Stimulated activated naive CD4-positive, alpha-beta T cell treated with Interleukin-2 at 50 U/mL for 16 hours (primary cell): ENCODE measurements around the gene PLXNA2.

Experiments
- DNase-seq: peaks from one replicate; lab custom pipeline; 2025; lab: John Stamatoyannopoulos, UW

PLXNA2 gene

GRCh38 chr1:208066583-208066982, 177.6 kb downstream of the PLXNA2 start:
- no peak for DNase-seq

GRCh38 chr1:208065862-208066261, 178.3 kb downstream of the PLXNA2 start:
- DNase-seq: no peak

DNA sequence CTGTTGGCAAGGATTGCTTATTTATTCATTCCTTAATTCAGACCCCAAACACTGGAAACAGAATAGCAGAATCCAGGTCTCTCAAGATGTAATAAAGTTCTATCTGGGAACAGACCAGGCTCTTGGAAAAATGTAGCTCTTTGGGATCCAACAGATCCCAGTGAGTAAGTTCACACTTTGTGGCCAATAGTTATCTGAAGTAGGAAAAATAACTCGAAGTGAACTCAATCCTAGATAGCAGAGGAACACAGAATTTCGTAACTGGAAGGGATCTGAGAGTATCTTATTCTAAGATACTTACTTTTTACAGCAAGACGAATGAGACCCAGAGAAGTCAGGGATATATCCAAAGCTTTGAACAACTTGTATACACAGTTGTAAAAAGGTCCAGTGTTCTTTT, 182.6 kb downstream of the PLXNA2 start:
- DNase-seq: no peak

GRCh38 chr1:208061118-208061517, 183.1 kb downstream of the PLXNA2 start:
- no peak for DNase-seq

DNA sequence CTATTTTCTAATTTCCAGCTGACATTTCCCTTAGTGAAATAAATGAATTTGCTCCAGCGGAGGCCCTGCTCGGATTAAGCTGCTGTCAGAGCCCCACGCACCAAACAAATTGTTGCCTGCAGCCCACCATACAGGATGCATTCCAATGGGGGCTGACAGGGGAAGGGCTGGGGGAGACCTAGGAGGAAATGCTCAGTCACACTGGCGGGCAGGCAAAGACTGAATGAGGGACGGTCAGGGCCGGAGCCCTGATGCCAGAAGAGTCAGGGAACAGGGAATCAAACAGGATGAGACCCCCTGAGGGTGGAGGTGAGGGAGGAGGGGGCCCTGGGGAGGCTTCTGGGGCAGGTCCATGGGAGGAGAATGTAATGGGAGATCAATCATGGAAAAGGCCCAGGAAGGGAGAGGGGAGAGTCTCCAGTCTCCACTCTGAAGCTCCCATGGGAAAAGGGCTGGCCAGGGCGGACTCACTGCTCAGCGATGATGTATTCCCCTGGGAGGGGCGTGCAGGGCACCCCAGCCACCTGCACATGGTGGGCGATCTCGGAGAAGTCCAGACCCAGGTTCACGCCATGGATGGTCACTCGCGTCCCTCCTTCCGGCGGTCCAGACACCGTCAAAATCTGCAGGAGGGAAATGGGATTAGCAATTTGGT, 183.8 kb downstream of the PLXNA2 start:
- DNase-seq: no peak

DNA sequence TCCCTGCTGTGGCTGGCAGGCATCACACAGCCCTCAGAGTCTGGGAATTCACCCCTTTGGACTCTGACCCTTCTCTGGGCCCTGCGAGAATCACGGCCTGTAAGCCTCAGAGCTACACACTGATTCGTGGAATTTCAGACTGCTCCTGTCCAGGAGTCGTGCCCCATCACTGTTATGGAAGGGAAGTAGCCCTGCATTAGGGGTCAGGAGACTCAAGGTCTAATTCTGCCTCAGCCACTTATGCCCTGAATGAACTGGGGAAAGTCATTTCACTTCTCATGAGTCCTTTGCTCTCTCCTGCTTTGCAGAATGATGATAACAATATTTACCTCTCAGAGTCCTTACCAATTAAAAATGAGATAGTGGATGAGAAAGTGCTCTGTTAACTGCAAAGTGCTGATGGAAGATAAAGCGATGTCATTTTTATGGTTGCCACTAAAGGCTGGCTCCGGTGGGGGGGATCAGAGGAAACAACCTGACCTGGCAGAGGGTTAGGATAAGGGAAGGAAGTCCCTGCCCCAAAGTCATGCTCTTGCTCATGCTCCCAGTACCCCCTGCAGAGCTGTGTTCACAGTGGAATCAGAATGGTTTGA, 184.7 kb downstream of the PLXNA2 start:
- no peak for DNase-seq

GRCh38 chr1:208058756-208059155, 185.4 kb downstream of the PLXNA2 start:
- DNase-seq: no peak

DNA sequence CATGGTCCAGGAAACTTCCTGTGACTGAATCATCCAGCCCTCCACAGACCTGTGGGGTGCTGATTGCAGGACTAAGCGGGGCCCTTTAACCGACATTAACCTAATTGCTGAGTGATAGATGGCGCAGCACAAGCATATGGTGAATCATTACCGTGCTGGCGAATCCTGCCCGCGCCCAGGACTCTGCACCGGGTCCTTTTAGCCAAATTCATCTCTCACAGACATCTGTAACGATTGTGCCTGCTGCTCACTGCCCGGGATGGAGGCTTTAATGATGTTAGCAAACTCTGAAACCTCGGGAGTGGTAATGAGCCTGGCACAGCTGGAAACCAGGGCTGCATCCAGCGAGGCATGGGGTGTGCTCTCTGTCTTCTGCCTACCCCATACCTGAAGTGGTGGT, 185.9 kb downstream of the PLXNA2 start:
- DNase-seq: no peak

- no peak for DNase-seq
Observed at GRCh38 chr1:208057056-208057455, 187.1 kb downstream of the PLXNA2 start.

- DNase-seq: no peak
Observed at GRCh38 chr1:208055535-208055934, 188.6 kb downstream of the PLXNA2 start.

DNA sequence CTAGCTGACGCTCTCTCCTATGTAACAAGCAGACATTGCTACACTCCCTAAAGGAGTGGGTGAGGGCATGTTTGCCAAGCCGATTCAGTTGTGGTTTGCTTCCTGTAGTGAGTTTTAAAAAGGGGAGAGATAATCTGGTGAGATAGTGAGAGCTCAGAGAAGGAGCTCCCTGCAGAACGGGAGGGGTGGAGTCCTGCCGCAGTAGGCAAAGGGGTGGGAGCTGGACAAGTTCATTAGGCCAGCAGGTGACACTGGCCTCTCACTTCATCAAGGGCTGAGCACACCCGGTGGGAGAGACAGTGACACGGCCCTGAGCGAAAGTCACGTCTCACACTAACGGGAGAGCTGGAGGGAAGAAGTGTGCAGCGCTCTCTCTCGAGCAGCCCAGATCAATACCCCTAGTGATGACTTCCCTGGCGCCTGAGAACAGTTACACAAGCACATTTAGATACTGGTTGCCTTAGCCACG, 189.2 kb downstream of the PLXNA2 start:
- DNase-seq: no peak

DNA sequence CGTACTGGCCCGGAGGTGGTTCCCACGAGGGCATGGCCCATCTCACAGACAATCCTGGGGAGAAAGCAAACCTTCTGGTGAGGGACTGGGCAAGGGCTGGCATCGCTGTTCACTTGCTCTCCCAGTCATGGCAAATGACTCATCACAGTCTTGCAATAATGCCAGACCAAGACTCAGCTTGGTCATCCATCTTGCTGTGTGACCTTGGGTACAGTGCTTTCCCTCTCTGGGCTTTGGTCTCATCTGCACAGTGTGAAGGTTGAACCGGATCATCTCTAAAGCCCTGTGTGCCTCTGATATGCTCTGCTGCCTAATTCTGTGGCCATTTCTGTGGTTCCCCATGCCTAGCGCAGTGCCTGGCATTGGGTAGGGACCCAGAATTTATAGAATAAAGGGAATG, 189.7 kb downstream of the PLXNA2 start:
- DNase-seq: no peak

GRCh38 chr1:208053661-208054060, 190.5 kb downstream of the PLXNA2 start:
- no peak for DNase-seq

- DNase-seq: no peak
Observed at GRCh38 chr1:208052926-208053407, 191.2 kb downstream of the PLXNA2 start.

GRCh38 chr1:208052135-208052534, 192.0 kb downstream of the PLXNA2 start:
- no peak for DNase-seq

DNA sequence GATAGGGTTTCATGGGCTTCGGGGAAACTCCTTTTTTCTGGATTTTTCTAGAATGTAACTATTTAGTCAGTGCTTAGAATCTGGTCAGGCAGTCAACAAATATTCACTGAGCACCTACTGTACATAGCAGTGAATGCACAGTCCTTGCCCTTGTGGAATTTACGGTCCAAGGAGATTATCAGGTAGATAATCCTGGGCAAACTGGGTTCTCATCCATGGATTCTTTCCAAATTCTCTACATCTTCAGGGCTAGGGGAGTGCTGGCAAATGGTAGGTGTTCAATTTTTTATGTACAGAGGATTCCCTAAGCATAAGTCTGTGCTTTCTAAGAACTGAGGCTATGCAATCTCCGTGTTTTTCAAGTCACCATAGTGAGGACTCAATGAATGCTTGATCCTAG, 192.5 kb downstream of the PLXNA2 start:
- DNase-seq: no peak

DNA sequence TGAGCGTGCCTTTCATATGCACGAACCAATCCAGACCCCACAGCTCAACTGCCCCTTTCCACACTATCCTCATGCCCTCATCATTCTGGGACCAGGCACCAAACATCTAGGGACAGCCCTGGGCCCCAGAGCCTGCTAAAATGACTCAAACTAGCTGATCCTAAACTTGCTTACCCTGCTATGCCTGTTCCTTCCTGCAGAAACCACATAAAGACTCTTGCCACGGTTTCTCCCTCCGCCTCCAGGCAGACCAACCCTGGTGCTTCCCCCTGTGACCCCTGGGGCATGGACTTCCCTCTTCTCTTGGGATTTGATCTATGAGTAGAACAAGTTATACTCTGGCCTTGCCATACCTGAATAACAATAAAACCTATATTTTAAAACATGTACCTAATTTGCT, 195.3 kb downstream of the PLXNA2 start:
- no peak for DNase-seq

GRCh38 chr1:208047975-208048374, 196.2 kb downstream of the PLXNA2 start:
- DNase-seq: no peak

- DNase-seq: no peak
Observed at GRCh38 chr1:208047476-208047934, 196.7 kb downstream of the PLXNA2 start.

GRCh38 chr1:208045463-208046260, 198.5 kb downstream of the PLXNA2 start:
- DNase-seq: no peak

DNA sequence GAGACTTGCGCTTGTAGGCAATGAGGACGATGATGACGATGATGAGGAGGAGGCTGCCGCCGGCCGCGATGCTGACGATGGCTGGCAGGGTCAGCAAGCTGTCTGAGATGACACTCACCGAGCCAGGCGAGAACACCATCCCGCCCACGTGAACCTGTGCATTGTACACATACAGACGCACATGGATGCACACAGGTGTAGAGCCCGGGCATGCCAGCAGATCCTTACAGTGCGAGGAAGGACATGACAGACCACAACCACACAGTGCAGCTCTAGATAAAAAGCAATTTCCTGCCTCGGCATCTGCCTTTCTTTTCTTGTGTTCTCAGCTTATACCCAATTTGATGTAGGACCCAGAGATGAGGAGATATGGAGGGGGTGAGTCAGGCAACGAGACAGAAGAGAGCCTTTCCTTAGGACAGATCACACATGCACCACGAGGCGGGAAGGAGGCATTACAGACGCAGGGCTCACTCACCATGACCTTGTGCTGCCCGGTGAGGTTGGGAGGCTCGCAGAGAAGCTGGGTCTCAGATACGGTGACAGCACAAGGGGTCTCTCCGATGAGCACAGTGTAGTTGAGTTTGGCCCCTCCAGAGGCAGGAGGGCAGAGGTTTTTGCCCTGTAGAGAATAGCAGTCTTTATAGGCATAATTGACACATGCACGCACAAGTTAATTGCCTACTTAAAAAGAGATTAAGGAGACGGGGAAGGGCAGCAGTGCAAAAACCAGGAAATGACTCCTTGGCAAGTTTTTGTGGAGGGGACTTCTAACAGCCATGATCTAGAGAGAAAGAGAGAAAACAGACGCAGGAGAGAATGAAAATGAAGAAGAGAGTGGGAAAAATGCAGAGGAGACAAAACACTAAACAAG, 199.4 kb downstream of the PLXNA2 start:
- no peak for DNase-seq

DNA sequence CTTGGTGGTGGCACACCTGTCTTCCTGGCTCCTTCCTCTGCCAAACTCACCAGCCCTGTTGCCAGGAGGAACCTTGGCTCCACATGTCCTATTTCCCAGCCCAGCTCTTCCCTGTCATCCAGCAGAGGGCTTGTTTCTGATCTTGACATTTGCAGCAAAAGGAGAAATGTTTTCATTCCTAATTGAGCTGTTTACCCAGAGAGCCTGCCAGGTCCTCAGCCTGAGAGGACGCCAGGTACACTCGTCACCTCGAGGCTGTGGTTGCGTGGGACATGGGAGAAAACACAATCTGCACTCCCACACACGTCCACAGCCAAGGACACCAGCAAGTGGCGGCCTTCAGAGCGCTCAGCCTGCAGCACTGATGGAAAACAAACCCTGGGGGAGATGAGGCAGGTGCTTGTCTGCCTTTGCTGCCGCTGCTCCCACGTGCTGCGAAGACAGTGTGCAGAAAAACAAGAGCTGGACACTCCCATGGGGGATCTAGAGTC, 200.4 kb downstream of the PLXNA2 start:
- no peak for DNase-seq
